GM23338 (cell line): ENCODE data around the gene CHD9. TPM values are rescaled to one million over a fixed set of nuclear protein-coding genes. Genes with fewer than 3 reads are reported as not detected.

Experiments used
- ATAC-seq: fragments of 200-7000 bp; cut with Tn5 transposase; 3 replicates; pipeline ENCODE4 v1.9.1; 2020
- DNase-seq: peaks from one replicate; pipeline ENCODE4 v3.0.0-alpha.2; 2015; ENCODE audit warnings: low spot score
- H2AFZ ChIP-seq: fragments of 200-600 bp; sonication (generic); 2 replicates; pipeline ENCODE4 v1.8.0; 2016; ENCODE audit warnings: antibody characterized with exemption, mild to moderate bottlenecking, moderate library complexity
- H3F3A ChIP-seq: fragments of 200-600 bp; sonication (generic); replicated peaks from 2 replicates; pipeline ENCODE4 v1.8.0; 2017; ENCODE audit warnings: antibody characterized with exemption, mixed run types, low read depth
- H3K27ac ChIP-seq: fragments of 200-600 bp; sonication (generic); 2 replicates; pipeline ENCODE4 v1.6.1; 2016; ENCODE audit warnings: low read depth
- H3K27me3 ChIP-seq: fragments of 200-600 bp; sonication (generic); 2 replicates; pipeline ENCODE4 v1.8.0; 2016; ENCODE audit warnings: mild to moderate bottlenecking, mixed run types, moderate library complexity; ENCODE audit not compliant: insufficient read depth
- H3K36me3 ChIP-seq: fragments of 200-600 bp; sonication (generic); 2 replicates; pipeline ENCODE4 v1.8.0; 2016; ENCODE audit warnings: mild to moderate bottlenecking; ENCODE audit not compliant: insufficient read depth
- H3K4me1 ChIP-seq: fragments of 200-600 bp; sonication (generic); 2 replicates; pipeline ENCODE4 v1.8.0; 2016; ENCODE audit warnings: mild to moderate bottlenecking, moderate library complexity; ENCODE audit not compliant: insufficient read depth
- H3K4me2 ChIP-seq: fragments of 200-600 bp; sonication (generic); 2 replicates; pipeline ENCODE4 v1.7.1; 2017; ENCODE audit warnings: mixed run types
- H3K4me3 ChIP-seq: fragments of 200-600 bp; sonication (generic); 2 replicates; pipeline ENCODE4 v1.6.1; 2016; ENCODE audit warnings: mixed run types
- H3K79me2 ChIP-seq: fragments of 200-600 bp; sonication (generic); replicated peaks from 2 replicates; pipeline ENCODE4 v1.8.0; 2017; ENCODE audit warnings: mild to moderate bottlenecking; ENCODE audit not compliant: insufficient read depth
- H3K9me2 ChIP-seq: fragments of 200-600 bp; sonication (generic); 2 replicates; pipeline ENCODE4 v1.8.0; 2017; ENCODE audit not compliant: insufficient read depth
- H4K20me1 ChIP-seq: fragments of 200-600 bp; sonication (generic); replicated peaks from 2 replicates; pipeline ENCODE4 v1.8.0; 2017; ENCODE audit warnings: mild to moderate bottlenecking; ENCODE audit not compliant: insufficient read depth
- H3K27ac Mint-ChIP-seq: 2 replicates; pipeline ENCODE4 v1.8.0; 2020; ENCODE audit warnings: inconsistent platforms, mild to moderate bottlenecking, moderate library complexity, mixed read lengths
- H3K27me3 Mint-ChIP-seq: 3 replicates; pipeline ENCODE4 v1.8.0; 2022; ENCODE audit warnings: low read depth, mild to moderate bottlenecking, moderate library complexity, mixed read lengths, inconsistent platforms; ENCODE audit not compliant: insufficient read depth, poor library complexity
- H3K36me3 Mint-ChIP-seq: 3 replicates; pipeline ENCODE4 v1.8.0; 2021; ENCODE audit warnings: low read depth, mild to moderate bottlenecking, inconsistent platforms, moderate library complexity, mixed read lengths
- H3K4me1 Mint-ChIP-seq: 3 replicates; pipeline ENCODE4 v1.8.0; 2020; ENCODE audit warnings: mild to moderate bottlenecking, inconsistent platforms, mixed read lengths
- H3K4me3 Mint-ChIP-seq: 3 replicates; pipeline ENCODE4 v1.8.0; 2021; ENCODE audit warnings: moderate library complexity, mild to moderate bottlenecking, inconsistent platforms, mixed read lengths
- H3K9me3 Mint-ChIP-seq: 3 replicates; pipeline ENCODE4 v1.8.0; 2020; ENCODE audit warnings: moderate library complexity, mild to moderate bottlenecking, inconsistent platforms, mixed read lengths
- CREB1 ChIP-seq: fragments of 250-450 bp; sonication (Bioruptor Pico); IDR thresholded peaks from 2 replicates; pipeline ENCODE4 v1.5.0; 2020; ENCODE audit warnings: low read depth, mild to moderate bottlenecking, moderate library complexity
- EZH2 ChIP-seq: fragments of 200-600 bp; sonication (generic); IDR thresholded peaks from one replicate; pipeline ENCODE4 v1.8.0; 2017; ENCODE audit warnings: antibody characterized with exemption, mild to moderate bottlenecking, low read depth; ENCODE audit not compliant: unreplicated experiment
- EZH2phosphoT487 ChIP-seq: fragments of 200-600 bp; sonication (generic); IDR thresholded peaks from one replicate; pipeline ENCODE4 v1.8.1; 2018; ENCODE audit warnings: antibody characterized with exemption; ENCODE audit not compliant: unreplicated experiment
- JUNB ChIP-seq: IDR thresholded peaks from one replicate; pipeline ENCODE4 v1.6.1; 2016; ENCODE audit warnings: antibody characterized with exemption; ENCODE audit not compliant: unreplicated experiment
- NANOG ChIP-seq: IDR thresholded peaks from 2 replicates; pipeline ENCODE4 v1.6.1; 2016; ENCODE audit warnings: antibody characterized with exemption, borderline replicate concordance
- POLR2AphosphoS5 ChIP-seq: IDR thresholded peaks from 2 replicates; pipeline ENCODE4 v1.6.1; 2016; ENCODE audit warnings: antibody characterized with exemption, low read depth
- STAT1 ChIP-seq: IDR thresholded peaks from one replicate; pipeline ENCODE4 v1.6.1; 2016; ENCODE audit warnings: antibody characterized with exemption; ENCODE audit not compliant: unreplicated experiment
- ZNF114 ChIP-seq: fragments of 250-450 bp; sonication (Bioruptor Pico); IDR thresholded peaks from 2 replicates; pipeline ENCODE4 v1.5.0; 2020; ENCODE audit warnings: mild to moderate bottlenecking, moderate library complexity
- ZNF331 ChIP-seq: fragments of 250-450 bp; sonication (Bioruptor Pico); IDR thresholded peaks from 2 replicates; pipeline ENCODE4 v1.5.0; 2020; ENCODE audit warnings: low read depth, mild to moderate bottlenecking, moderate library complexity
- polyA plus RNA-seq: library from polyadenylated mRNA; unstranded; fragments of >200 nt; fragmentation: Nextera tagmentation; extraction: Ambion mirVana; gene quantifications from 2 replicates; pipeline ENCODE4 v1.2.1, GENCODE V29; 2016
- total RNA-seq: library from RNA; depleted of rRNA; stranded (reverse); fragments of >200 nt; shearing (Covaris generic); gene quantifications from 2 replicates; pipeline ENCODE4 v1.2.3, GENCODE V29; 2014
- TF ChIP-seq, protein P1 (sequence below): IDR thresholded peaks from one replicate; pipeline ENCODE4 v1.6.1; 2018; ENCODE audit warnings: antibody characterized with exemption; ENCODE audit not compliant: unreplicated experiment
- TF ChIP-seq, protein P2 (sequence below): IDR thresholded peaks from 2 replicates; pipeline ENCODE4 v1.6.1; 2016; ENCODE audit warnings: antibody characterized with exemption
- TF ChIP-seq, protein P3 (sequence below), 2 experiments: fragments of 200-600 bp in 1 of 2; sonication (generic) in 1 of 2; conservative IDR thresholded peaks; 2 replicates each; pipeline versions ENCODE4 v1.5.1 to v1.6.1; 2016 to 2017; ENCODE audit warnings: antibody characterized with exemption in 2 of 2, low read depth in 2 of 2, mild to moderate bottlenecking in 2 of 2, moderate library complexity in 1 of 2
- TF ChIP-seq, protein P4 (sequence below): fragments of 250-450 bp; sonication (Bioruptor Pico); IDR thresholded peaks from 2 replicates; pipeline ENCODE4 v1.5.0; 2020; ENCODE audit warnings: mild to moderate bottlenecking, moderate library complexity

CHD9 gene
- total and polyA plus RNA-seq, 2 experiments from 2014 or later, result 18.8 to 46.6 TPM

DNA sequence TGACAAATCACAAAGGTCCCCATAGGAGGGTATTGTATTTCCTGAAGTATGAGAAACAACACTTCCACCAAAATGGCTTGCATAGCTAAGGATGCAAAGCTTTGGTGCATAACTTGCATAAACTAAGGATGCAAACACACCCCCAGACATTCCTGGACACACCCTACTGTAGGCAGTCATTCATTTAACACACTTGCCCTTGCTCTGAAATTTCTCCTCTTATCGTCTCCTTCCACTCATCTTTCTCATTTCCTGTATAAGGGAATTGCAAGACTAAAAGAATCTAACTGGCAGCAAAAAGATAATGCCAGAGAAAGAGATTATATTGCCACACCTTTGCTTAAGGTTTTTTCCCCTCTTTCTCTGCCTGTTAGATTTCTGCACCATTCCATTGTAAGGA, 28.3 kb downstream of the CHD9 start:
- H3K4me3 Mint-ChIP-seq, result no peak overlapping the region
- ATAC-seq, result no peak

More for the DNA sequence above, 28.3 kb downstream of the CHD9 start:
- peaks cover 7% of the 10 kb centered on the region for H3K36me3 Mint-ChIP-seq
- no peak overlapping the region for H2AFZ ChIP-seq
- H3F3A ChIP-seq, result no peaks in the 10 kb centered on the region
- H3K4me2 ChIP-seq, result no peak overlapping the region
- H3K4me3 ChIP-seq, result no peak overlapping the region
- no peaks in the 10 kb centered on the region for H3K36me3 ChIP-seq
- no peak for DNase-seq
- H3K27me3 ChIP-seq, result no peaks in the 10 kb centered on the region
- no peak for TF ChIP-seq STAT1
- TF ChIP-seq NANOG, result no peak
- no peak for TF ChIP-seq EZH2
- TF ChIP-seq, protein P1, sequence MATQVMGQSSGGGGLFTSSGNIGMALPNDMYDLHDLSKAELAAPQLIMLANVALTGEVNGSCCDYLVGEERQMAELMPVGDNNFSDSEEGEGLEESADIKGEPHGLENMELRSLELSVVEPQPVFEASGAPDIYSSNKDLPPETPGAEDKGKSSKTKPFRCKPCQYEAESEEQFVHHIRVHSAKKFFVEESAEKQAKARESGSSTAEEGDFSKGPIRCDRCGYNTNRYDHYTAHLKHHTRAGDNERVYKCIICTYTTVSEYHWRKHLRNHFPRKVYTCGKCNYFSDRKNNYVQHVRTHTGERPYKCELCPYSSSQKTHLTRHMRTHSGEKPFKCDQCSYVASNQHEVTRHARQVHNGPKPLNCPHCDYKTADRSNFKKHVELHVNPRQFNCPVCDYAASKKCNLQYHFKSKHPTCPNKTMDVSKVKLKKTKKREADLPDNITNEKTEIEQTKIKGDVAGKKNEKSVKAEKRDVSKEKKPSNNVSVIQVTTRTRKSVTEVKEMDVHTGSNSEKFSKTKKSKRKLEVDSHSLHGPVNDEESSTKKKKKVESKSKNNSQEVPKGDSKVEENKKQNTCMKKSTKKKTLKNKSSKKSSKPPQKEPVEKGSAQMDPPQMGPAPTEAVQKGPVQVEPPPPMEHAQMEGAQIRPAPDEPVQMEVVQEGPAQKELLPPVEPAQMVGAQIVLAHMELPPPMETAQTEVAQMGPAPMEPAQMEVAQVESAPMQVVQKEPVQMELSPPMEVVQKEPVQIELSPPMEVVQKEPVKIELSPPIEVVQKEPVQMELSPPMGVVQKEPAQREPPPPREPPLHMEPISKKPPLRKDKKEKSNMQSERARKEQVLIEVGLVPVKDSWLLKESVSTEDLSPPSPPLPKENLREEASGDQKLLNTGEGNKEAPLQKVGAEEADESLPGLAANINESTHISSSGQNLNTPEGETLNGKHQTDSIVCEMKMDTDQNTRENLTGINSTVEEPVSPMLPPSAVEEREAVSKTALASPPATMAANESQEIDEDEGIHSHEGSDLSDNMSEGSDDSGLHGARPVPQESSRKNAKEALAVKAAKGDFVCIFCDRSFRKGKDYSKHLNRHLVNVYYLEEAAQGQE, result no peak
- TF ChIP-seq, protein P2, sequence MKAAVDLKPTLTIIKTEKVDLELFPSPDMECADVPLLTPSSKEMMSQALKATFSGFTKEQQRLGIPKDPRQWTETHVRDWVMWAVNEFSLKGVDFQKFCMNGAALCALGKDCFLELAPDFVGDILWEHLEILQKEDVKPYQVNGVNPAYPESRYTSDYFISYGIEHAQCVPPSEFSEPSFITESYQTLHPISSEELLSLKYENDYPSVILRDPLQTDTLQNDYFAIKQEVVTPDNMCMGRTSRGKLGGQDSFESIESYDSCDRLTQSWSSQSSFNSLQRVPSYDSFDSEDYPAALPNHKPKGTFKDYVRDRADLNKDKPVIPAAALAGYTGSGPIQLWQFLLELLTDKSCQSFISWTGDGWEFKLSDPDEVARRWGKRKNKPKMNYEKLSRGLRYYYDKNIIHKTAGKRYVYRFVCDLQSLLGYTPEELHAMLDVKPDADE, result no peak
- TF ChIP-seq, protein P3, sequence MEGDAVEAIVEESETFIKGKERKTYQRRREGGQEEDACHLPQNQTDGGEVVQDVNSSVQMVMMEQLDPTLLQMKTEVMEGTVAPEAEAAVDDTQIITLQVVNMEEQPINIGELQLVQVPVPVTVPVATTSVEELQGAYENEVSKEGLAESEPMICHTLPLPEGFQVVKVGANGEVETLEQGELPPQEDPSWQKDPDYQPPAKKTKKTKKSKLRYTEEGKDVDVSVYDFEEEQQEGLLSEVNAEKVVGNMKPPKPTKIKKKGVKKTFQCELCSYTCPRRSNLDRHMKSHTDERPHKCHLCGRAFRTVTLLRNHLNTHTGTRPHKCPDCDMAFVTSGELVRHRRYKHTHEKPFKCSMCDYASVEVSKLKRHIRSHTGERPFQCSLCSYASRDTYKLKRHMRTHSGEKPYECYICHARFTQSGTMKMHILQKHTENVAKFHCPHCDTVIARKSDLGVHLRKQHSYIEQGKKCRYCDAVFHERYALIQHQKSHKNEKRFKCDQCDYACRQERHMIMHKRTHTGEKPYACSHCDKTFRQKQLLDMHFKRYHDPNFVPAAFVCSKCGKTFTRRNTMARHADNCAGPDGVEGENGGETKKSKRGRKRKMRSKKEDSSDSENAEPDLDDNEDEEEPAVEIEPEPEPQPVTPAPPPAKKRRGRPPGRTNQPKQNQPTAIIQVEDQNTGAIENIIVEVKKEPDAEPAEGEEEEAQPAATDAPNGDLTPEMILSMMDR (conservative IDR thresholded peaks at IDR 0.05; ENCODE audit: low read depth in 2 of 2), result no peak
- TF ChIP-seq JUNB, result no peak
- no peak for TF ChIP-seq POLR2AphosphoS5
- no peak for TF ChIP-seq ZNF331 (CRISPR knock-in tag)
- TF ChIP-seq, protein P4, sequence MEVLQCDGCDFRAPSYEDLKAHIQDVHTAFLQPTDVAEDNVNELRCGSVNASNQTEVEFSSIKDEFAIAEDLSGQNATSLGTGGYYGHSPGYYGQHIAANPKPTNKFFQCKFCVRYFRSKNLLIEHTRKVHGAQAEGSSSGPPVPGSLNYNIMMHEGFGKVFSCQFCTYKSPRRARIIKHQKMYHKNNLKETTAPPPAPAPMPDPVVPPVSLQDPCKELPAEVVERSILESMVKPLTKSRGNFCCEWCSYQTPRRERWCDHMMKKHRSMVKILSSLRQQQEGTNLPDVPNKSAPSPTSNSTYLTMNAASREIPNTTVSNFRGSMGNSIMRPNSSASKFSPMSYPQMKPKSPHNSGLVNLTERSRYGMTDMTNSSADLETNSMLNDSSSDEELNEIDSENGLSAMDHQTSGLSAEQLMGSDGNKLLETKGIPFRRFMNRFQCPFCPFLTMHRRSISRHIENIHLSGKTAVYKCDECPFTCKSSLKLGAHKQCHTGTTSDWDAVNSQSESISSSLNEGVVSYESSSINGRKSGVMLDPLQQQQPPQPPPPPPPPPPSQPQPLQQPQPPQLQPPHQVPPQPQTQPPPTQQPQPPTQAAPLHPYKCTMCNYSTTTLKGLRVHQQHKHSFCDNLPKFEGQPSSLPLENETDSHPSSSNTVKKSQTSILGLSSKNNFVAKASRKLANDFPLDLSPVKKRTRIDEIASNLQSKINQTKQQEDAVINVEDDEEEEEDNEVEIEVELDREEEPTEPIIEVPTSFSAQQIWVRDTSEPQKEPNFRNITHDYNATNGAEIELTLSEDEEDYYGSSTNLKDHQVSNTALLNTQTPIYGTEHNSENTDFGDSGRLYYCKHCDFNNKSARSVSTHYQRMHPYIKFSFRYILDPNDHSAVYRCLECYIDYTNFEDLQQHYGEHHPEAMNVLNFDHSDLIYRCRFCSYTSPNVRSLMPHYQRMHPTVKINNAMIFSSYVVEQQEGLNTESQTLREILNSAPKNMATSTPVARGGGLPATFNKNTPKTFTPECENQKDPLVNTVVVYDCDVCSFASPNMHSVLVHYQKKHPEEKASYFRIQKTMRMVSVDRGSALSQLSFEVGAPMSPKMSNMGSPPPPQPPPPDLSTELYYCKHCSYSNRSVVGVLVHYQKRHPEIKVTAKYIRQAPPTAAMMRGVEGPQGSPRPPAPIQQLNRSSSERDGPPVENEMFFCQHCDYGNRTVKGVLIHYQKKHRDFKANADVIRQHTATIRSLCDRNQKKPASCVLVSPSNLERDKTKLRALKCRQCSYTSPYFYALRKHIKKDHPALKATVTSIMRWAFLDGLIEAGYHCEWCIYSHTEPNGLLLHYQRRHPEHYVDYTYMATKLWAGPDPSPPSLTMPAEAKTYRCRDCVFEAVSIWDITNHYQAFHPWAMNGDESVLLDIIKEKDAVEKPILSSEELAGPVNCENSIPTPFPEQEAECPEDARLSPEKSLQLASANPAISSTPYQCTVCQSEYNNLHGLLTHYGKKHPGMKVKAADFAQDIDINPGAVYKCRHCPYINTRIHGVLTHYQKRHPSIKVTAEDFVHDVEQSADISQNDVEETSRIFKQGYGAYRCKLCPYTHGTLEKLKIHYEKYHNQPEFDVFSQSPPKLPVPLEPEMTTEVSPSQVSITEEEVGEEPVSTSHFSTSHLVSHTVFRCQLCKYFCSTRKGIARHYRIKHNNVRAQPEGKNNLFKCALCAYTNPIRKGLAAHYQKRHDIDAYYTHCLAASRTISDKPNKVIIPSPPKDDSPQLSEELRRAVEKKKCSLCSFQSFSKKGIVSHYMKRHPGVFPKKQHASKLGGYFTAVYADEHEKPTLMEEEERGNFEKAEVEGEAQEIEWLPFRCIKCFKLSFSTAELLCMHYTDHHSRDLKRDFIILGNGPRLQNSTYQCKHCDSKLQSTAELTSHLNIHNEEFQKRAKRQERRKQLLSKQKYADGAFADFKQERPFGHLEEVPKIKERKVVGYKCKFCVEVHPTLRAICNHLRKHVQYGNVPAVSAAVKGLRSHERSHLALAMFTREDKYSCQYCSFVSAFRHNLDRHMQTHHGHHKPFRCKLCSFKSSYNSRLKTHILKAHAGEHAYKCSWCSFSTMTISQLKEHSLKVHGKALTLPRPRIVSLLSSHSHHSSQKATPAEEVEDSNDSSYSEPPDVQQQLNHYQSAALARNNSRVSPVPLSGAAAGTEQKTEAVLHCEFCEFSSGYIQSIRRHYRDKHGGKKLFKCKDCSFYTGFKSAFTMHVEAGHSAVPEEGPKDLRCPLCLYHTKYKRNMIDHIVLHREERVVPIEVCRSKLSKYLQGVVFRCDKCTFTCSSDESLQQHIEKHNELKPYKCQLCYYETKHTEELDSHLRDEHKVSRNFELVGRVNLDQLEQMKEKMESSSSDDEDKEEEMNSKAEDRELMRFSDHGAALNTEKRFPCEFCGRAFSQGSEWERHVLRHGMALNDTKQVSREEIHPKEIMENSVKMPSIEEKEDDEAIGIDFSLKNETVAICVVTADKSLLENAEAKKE (CRISPR knock-in tag), result no peak
- TF ChIP-seq ZNF114 (CRISPR knock-in tag), result no peak
- no peak for TF ChIP-seq EZH2phosphoT487
- TF ChIP-seq CREB1 (CRISPR knock-in tag), result no peak
- H3K4me1 Mint-ChIP-seq, result peaks cover 62% of the 10 kb centered on the region
- H3K79me2 ChIP-seq, result peaks cover 27% of the 10 kb centered on the region
- H4K20me1 ChIP-seq, result no peaks in the 10 kb centered on the region
- H3K27ac ChIP-seq, result peak overlapping the region; percentile 65; the same call in 1 of the 2 replicates
- no peak overlapping the region for H3K27ac Mint-ChIP-seq
- H3K9me2 ChIP-seq, result 0 out of 2 replicates have a peak, but pooled peaks cover 10% of the 10 kb centered on the region
- H3K27me3 Mint-ChIP-seq, result peaks cover 8% of the 10 kb centered on the region
- H3K9me3 Mint-ChIP-seq, result peaks cover 2% of the 10 kb centered on the region; the same call in 1 of the 3 replicates
- H3K4me1 ChIP-seq, result peaks cover 62% of the 10 kb centered on the region
